Measurements from ENCODE around the gene SPRED1. TPM values are rescaled to one million over a fixed set of nuclear protein-coding genes. Genes with fewer than 3 reads are reported as not detected.

SPRED1 gene
- total RNA-seq, 1 donor from 2014 or later, result 8.7 TPM

DNA sequence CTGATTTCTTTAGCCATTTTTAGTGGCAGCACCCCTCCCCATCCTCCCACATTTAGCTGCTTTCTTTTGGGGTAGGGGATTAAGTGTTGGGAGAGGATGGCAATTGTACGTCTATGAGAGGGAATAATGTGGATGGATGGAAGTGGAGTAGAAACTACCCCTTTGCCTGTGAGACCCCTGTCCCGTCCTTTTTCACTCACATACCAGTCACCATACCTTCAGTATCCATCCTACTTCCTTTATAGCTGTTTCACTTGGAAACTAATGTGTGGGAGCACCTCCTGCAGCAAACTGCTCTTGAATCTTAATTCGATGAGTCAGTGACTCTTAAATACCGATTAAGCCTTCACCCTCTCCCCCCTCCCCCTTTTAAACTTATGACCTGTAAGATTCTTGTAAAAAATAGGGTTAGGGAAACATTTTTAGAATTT, 730 bp downstream of the SPRED1 start:
- Histone ChIP-seq H3K4me3 (peak overlapping the region; percentile 91), H3K36me3 (no peaks in the 10 kb centered on the region), H3K4me1 (peaks cover 71% of the 10 kb centered on the region), H3K9me3 (replicated peaks) (no peaks in the 10 kb centered on the region), H3K27ac (replicated peaks) (peak overlapping the region; percentile 99), H3K27me3 (ENCODE audit: low read depth) (no peaks in the 10 kb centered on the region)
- TF ChIP-seq, protein P1, sequence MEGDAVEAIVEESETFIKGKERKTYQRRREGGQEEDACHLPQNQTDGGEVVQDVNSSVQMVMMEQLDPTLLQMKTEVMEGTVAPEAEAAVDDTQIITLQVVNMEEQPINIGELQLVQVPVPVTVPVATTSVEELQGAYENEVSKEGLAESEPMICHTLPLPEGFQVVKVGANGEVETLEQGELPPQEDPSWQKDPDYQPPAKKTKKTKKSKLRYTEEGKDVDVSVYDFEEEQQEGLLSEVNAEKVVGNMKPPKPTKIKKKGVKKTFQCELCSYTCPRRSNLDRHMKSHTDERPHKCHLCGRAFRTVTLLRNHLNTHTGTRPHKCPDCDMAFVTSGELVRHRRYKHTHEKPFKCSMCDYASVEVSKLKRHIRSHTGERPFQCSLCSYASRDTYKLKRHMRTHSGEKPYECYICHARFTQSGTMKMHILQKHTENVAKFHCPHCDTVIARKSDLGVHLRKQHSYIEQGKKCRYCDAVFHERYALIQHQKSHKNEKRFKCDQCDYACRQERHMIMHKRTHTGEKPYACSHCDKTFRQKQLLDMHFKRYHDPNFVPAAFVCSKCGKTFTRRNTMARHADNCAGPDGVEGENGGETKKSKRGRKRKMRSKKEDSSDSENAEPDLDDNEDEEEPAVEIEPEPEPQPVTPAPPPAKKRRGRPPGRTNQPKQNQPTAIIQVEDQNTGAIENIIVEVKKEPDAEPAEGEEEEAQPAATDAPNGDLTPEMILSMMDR (IDR thresholded peaks at IDR 0.05; ENCODE audit: borderline replicate concordance), result no peak
- DNase-seq, result no peak
- intact Hi-C loops (cut with micrococcal nuclease), result loop anchor here (10.0 kb wide), 1 partner anchor 101 kb away; no protein-coding TSS in a partner anchor

DNA sequence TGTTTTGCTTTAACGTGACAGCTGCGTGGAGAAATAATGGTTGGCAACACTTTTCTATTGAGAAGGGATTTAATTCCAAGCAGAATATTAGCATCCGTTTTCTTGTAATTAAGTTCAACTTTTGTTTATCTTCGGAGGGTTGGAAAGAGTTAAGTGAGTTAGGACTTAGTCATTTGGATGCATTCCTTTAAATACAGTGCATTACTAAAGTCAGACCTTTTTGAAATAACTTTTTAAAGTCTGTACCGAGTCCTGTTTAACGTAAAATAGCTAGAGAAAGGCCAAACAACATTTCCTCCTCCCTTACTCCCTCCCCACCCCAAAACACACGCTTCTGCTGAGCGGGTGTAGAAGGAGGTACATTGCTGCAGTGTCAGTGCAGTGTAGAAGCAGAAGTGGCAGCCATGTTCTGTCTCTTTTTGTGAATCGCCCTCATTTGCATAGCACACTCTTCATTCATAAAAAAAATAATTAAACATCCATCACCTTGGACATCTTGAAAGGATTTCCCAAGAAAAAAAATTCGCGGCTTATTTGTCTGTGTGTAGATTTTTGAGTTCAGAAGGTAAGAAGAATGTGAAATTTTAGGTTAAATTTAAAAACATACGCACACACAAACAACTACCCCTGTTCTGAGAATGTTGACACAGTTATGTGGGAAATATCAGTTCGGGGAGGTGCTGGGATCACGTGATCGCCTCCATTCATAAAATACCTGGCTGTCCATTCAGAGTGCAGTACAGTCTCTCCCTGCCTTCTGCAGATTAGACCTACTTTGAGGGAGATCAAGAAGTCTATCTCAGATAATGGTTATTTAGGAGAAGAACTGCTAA, 1.6 kb downstream of the SPRED1 start:
- H3K9me3 ChIP-seq (replicated peaks), result no peaks in the 10 kb centered on the region
- H3K36me3 ChIP-seq, result no peaks in the 10 kb centered on the region
- no peaks in the 10 kb centered on the region for H3K27me3 ChIP-seq (ENCODE audit: low read depth)
- TF ChIP-seq, protein P1 (IDR thresholded peaks at IDR 0.05; ENCODE audit: borderline replicate concordance), result no peak
- intact Hi-C loops (cut with micrococcal nuclease), result loop anchor here (10.0 kb wide), 1 partner anchor 101 kb away; no protein-coding TSS in a partner anchor
- peaks cover 80% of the 10 kb centered on the region for H3K4me1 ChIP-seq
- H3K4me3 ChIP-seq, result peak overlapping the region; percentile 91
- no peak for DNase-seq
- H3K27ac ChIP-seq (replicated peaks), result peak overlapping the region; percentile 99

DNA sequence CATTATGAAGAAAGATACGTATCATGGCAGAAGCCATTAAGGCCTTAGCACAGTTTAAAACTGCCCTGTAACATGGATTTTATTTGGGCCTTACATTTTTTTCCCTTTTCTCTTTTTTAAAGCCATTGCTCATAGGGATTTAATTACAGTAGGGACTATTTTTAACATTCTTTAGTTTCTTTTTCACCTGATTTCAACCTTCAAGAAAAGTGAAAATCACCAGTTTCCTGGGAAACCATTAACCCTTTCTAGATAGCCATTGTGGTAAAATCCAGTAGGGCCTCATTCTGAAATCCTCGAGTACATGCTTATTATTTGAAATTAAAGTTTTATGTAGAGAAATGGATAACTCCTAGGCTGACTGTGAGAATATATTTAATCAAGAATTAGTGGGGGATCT, 3.1 kb downstream of the SPRED1 start:
- peak overlapping the region; percentile 91 for H3K4me3 ChIP-seq

DNA sequence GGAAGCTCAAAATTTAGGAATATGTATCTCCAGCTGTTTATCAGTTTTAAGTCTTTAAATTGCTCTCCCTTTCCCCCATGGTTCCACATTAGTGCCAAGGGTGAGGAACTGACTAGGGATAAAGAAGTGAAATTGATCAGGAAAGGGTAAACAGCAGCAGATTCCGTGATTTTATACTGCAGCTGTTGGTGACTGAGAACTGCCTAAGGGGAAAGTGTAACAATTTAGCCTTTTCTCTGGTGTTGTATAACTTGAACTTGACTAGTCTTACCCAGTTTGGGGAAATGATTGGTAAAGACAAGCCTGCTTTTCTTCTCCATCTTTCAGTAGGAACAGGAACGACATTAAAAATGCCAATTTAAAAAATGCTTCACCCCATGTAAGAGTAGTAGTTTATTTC, 5.0 kb downstream of the SPRED1 start:
- Histone ChIP-seq H3K4me1 (peaks cover 84% of the 10 kb centered on the region), H3K36me3 (no peaks in the 10 kb centered on the region), H3K9me3 (replicated peaks) (no peaks in the 10 kb centered on the region), H3K27ac (replicated peaks) (peak overlapping the region; percentile 99), H3K4me3 (peak overlapping the region; percentile 91), H3K27me3 (ENCODE audit: low read depth) (no peaks in the 10 kb centered on the region)
- DNase-seq, result no peak
- TF ChIP-seq, protein P1 (IDR thresholded peaks at IDR 0.05; ENCODE audit: borderline replicate concordance), result no peak
- intact Hi-C loops (cut with micrococcal nuclease), result loop anchor here (10.0 kb wide), 1 partner anchor 97 kb away; no protein-coding TSS in a partner anchor

More for the DNA sequence above, 3.1 kb downstream of the SPRED1 start:
- Histone ChIP-seq H3K9me3 (replicated peaks) (no peaks in the 10 kb centered on the region), H3K4me1 (peaks cover 91% of the 10 kb centered on the region), H3K27ac (replicated peaks) (peak overlapping the region; percentile 99), H3K36me3 (no peaks in the 10 kb centered on the region), H3K27me3 (ENCODE audit: low read depth) (no peaks in the 10 kb centered on the region)
- intact Hi-C loops (cut with micrococcal nuclease), result loop anchor here (10.0 kb wide), 1 partner anchor 99 kb away; no protein-coding TSS in a partner anchor
- TF ChIP-seq, protein P1 (IDR thresholded peaks at IDR 0.05; ENCODE audit: borderline replicate concordance), result no peak
- DNase-seq, result no peak

DNA sequence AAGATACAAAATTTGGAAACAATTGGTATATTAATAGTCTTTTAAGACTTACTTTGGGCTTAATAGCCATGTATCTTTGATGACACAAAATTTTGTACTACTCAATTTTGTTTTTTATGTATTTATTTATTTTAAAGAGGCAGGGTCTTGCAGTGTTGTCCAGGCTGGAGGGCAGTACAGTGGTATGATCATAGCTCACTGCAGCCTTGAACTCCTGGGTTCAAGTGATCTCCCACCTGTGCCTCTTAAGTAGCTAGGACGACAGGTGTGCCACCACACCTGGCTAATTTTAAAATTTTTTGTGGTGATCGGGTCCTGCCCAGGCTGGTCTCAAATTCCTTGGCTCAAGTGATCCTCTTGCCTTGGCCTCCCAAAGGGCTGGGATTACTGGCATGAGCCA, 6.5 kb downstream of the SPRED1 start:
- intact Hi-C loops (cut with micrococcal nuclease), result loop anchor here (10.0 kb wide), 1 partner anchor 96 kb away; no protein-coding TSS in a partner anchor
- TF ChIP-seq, protein P1 (IDR thresholded peaks at IDR 0.05; ENCODE audit: borderline replicate concordance), result no peak

More for the DNA sequence above, 6.5 kb downstream of the SPRED1 start:
- H3K4me1 ChIP-seq, result peaks cover 78% of the 10 kb centered on the region
- H3K27me3 ChIP-seq (ENCODE audit: low read depth), result no peaks in the 10 kb centered on the region
- no peak overlapping the region for H3K4me3 ChIP-seq
- no peak for DNase-seq
- H3K36me3 ChIP-seq, result no peaks in the 10 kb centered on the region
- H3K9me3 ChIP-seq (replicated peaks), result no peaks in the 10 kb centered on the region
- no peak overlapping the region for H3K27ac ChIP-seq (replicated peaks)
